ENCODE results near the gene AGAP3.

Gene AGAP3

GRCh38 chr7:151192002-151192539 lies 105.8 kb downstream of the AGAP3 start:
- no peak for DNase-seq

GRCh38 chr7:151193203-151193978 lies 107.1 kb downstream of the AGAP3 start:
- no peak for DNase-seq

All from CD4-positive, alpha-beta T cell treated with Interleukin-1 beta for 1 hour (primary cell).